Esophagus squamous epithelium (tissue), 4 donors: ENCODE results near the gene NHSL2.

ENCODE experiments used
- CTCF ChIP-seq, 6 experiments: fragments of 450-650 bp in 4 of 6; fragments of 200-600 bp in 2 of 6; sonication (generic) in 2 of 6; IDR thresholded peaks; one replicate each; pipeline ENCODE4 v1.5.1; 2016 to 2019; ENCODE audit warnings: antibody characterized with exemption in 6 of 6, mild to moderate bottlenecking in 4 of 6, moderate library complexity in 4 of 6
- POLR2A ChIP-seq, 4 donors: fragments of 450-650 bp; IDR thresholded peaks; one replicate each; pipeline ENCODE4 v1.6.1; 2017; ENCODE audit warnings: antibody characterized with exemption in 4 of 4, mild to moderate bottlenecking in 4 of 4, moderate library complexity in 3 of 4

- TF ChIP-seq CTCF (IDR thresholded peaks at IDR 0.05), result no peak
- TF ChIP-seq POLR2A (IDR thresholded peaks at IDR 0.05), result no peak
These were observed 8.8 kb downstream of the NHSL2 start for GRCh38 chrX:71919431-71919830.
